Hepatocyte (in vitro differentiated cells): ENCODE measurements around the gene DYNC1I1. TPM values are rescaled to one million over a fixed set of nuclear protein-coding genes. Genes with fewer than 3 reads are reported as not detected.

Experiments
- DNase-seq: peaks from one replicate; pipeline ENCODE4 v3.0.0-alpha.2; 2016; ENCODE audit warnings: low spot score
- H2AFZ ChIP-seq: fragments of 200-600 bp; sonication (generic); 2 replicates; pipeline ENCODE4 v1.6.0; 2016; ENCODE audit warnings: antibody characterized with exemption, mild to moderate bottlenecking
- H3K27ac ChIP-seq: fragments of 200-600 bp; sonication (generic); 2 replicates; pipeline ENCODE4 v1.5.1; 2016; ENCODE audit warnings: mild to moderate bottlenecking
- H3K27me3 ChIP-seq: fragments of 200-600 bp; sonication (generic); 2 replicates; pipeline ENCODE4 v1.6.1; 2016
- H3K36me3 ChIP-seq: fragments of 200-600 bp; sonication (generic); replicated peaks from 2 replicates; pipeline ENCODE4 v1.5.1; 2016; ENCODE audit warnings: low read depth; ENCODE audit not compliant: insufficient read depth
- H3K4me1 ChIP-seq: fragments of 200-600 bp; sonication (generic); 2 replicates; pipeline ENCODE4 v1.5.1; 2016; ENCODE audit warnings: mild to moderate bottlenecking, moderate library complexity; ENCODE audit not compliant: insufficient read depth
- H3K4me2 ChIP-seq: fragments of 200-600 bp; sonication (generic); 2 replicates; pipeline ENCODE4 v1.6.0; 2016
- H3K4me3 ChIP-seq: fragments of 200-600 bp; sonication (generic); 2 replicates; pipeline ENCODE4 v1.5.1; 2016; ENCODE audit warnings: mild to moderate bottlenecking
- H3K79me2 ChIP-seq: fragments of 200-600 bp; sonication (generic); 2 replicates; pipeline ENCODE4 v1.6.0; 2017; ENCODE audit warnings: mild to moderate bottlenecking
- H3K9me2 ChIP-seq: fragments of 200-600 bp; sonication (generic); replicated peaks from 2 replicates; pipeline ENCODE4 v1.6.0; 2017; ENCODE audit warnings: mild to moderate bottlenecking; ENCODE audit not compliant: insufficient read depth
- H3K9me3 ChIP-seq: fragments of 200-600 bp; sonication (generic); 2 replicates; pipeline ENCODE4 v1.5.1; 2016; ENCODE audit warnings: low read depth, mild to moderate bottlenecking
- H4K20me1 ChIP-seq: fragments of 200-600 bp; sonication (generic); 2 replicates; pipeline ENCODE4 v1.6.0; 2016; ENCODE audit warnings: mild to moderate bottlenecking; ENCODE audit not compliant: insufficient read depth, poor library complexity, severe bottlenecking
- CTCF ChIP-seq: fragments of 200-600 bp; sonication (generic); IDR thresholded peaks from 2 replicates; pipeline ENCODE4 v1.5.1; 2016; ENCODE audit warnings: antibody characterized with exemption, mild to moderate bottlenecking; ENCODE audit not compliant: poor library complexity
- EZH2 ChIP-seq: fragments of 200-600 bp; sonication (generic); IDR thresholded peaks from 2 replicates; pipeline ENCODE4 v1.6.1; 2016; ENCODE audit warnings: antibody characterized with exemption, mild to moderate bottlenecking, borderline replicate concordance
- EZH2phosphoT487 ChIP-seq: fragments of 200-600 bp; sonication (generic); IDR thresholded peaks from one replicate; pipeline ENCODE4 v1.6.1; 2018; ENCODE audit warnings: antibody characterized with exemption, mild to moderate bottlenecking, low read depth, moderate library complexity; ENCODE audit not compliant: unreplicated experiment, severe bottlenecking
- WGBS: methylation state at CpG from one replicate; pipeline ENCODE4 v1.1.6; 2016; ENCODE audit warnings: low lambda C conversion rate; ENCODE audit errors: missing lambda C conversion rate; 5-methylcytosine and 5-hydroxymethylcytosine counted together
- polyA plus RNA-seq: library from polyadenylated mRNA; unstranded; fragments of >200 nt; fragmentation: Nextera tagmentation; extraction: Ambion mirVana; gene quantifications from 2 replicates; pipeline ENCODE4 v1.2.1, GENCODE V29; 2016
- total RNA-seq: library from RNA; depleted of rRNA; stranded (reverse); fragments of >200 nt; gene quantifications from 2 replicates; pipeline ENCODE4 v1.2.3, GENCODE V29; 2014

DYNC1I1 gene
- total and polyA plus RNA-seq, 2 experiments from 2014 or later: 2.5 to 3.7 TPM

- no peaks in the 10 kb centered on the region for H3K9me2 ChIP-seq
- DNase-seq: no peak
- no peaks in the 10 kb centered on the region for H3K9me3 ChIP-seq
- H3K4me2 ChIP-seq: no peak overlapping the region
- no peaks in the 10 kb centered on the region for H3K27me3 ChIP-seq
- WGBS: 83% methylated on average over 6 of the region's 6 CpGs
- H3K36me3 ChIP-seq: no peaks in the 10 kb centered on the region
- no peak overlapping the region for H2AFZ ChIP-seq
- no peak overlapping the region for H3K4me3 ChIP-seq
- TF ChIP-seq EZH2: no peak
- no peak for TF ChIP-seq EZH2phosphoT487
- no peak for TF ChIP-seq CTCF
- no peak overlapping the region for H3K27ac ChIP-seq
- no peaks in the 10 kb centered on the region for H3K79me2 ChIP-seq
- H4K20me1 ChIP-seq: no peaks in the 10 kb centered on the region
- no peaks in the 10 kb centered on the region for H3K4me1 ChIP-seq
These were observed 199.4 kb downstream of the DYNC1I1 start for GRCh38 chr7:95971716-95972115.

- Histone ChIP-seq H3K9me2 (no peaks in the 10 kb centered on the region), H3K4me1 (no peaks in the 10 kb centered on the region), H4K20me1 (no peaks in the 10 kb centered on the region), H3K27ac (no peak overlapping the region), H3K36me3 (no peaks in the 10 kb centered on the region), H2AFZ (no peak overlapping the region), H3K79me2 (no peaks in the 10 kb centered on the region), H3K9me3 (no peaks in the 10 kb centered on the region), H3K4me2 (no peak overlapping the region), H3K27me3 (no peaks in the 10 kb centered on the region), H3K4me3 (no peak overlapping the region)
- TF ChIP-seq CTCF (no peak), EZH2phosphoT487 (no peak), EZH2 (no peak)
- DNase-seq: peak; percentile 18
- 67% methylated on average over 7 of the region's 7 CpGs for WGBS
These were observed 200.2 kb downstream of the DYNC1I1 start for GRCh38 chr7:95972523-95972922.

- no peaks in the 10 kb centered on the region for H3K4me1 ChIP-seq
- no peak for DNase-seq
- no peaks in the 10 kb centered on the region for H3K79me2 ChIP-seq
- H3K4me3 ChIP-seq: no peak overlapping the region
- H3K9me3 ChIP-seq: no peaks in the 10 kb centered on the region
- WGBS: 85% methylated on average over 1 of the region's 1 CpG
- no peaks in the 10 kb centered on the region for H3K9me2 ChIP-seq
- no peak overlapping the region for H2AFZ ChIP-seq
- H3K27me3 ChIP-seq: no peaks in the 10 kb centered on the region
- TF ChIP-seq EZH2 (no peak), EZH2phosphoT487 (no peak), CTCF (no peak)
- H3K4me2 ChIP-seq: no peak overlapping the region
- H4K20me1 ChIP-seq: no peaks in the 10 kb centered on the region
- H3K27ac ChIP-seq: no peak overlapping the region
- H3K36me3 ChIP-seq: no peaks in the 10 kb centered on the region
These were observed 201.8 kb downstream of the DYNC1I1 start for GRCh38 chr7:95974108-95974507.

GRCh38 chr7:95976369-95977060 lies 204.2 kb downstream of the DYNC1I1 start:
- Histone ChIP-seq H3K79me2 (no peaks in the 10 kb centered on the region), H3K4me1 (no peaks in the 10 kb centered on the region), H3K27me3 (no peaks in the 10 kb centered on the region), H3K9me2 (no peaks in the 10 kb centered on the region), H2AFZ (no peak overlapping the region), H3K9me3 (no peaks in the 10 kb centered on the region), H3K4me3 (no peak overlapping the region), H3K4me2 (no peak overlapping the region), H4K20me1 (no peaks in the 10 kb centered on the region), H3K36me3 (no peaks in the 10 kb centered on the region), H3K27ac (no peak overlapping the region)
- TF ChIP-seq EZH2 (no peak), EZH2phosphoT487 (no peak), CTCF (no peak)
- WGBS: 49% methylated on average over 4 of the region's 4 CpGs
- DNase-seq: no peak
